NCI-H1694 (cell line): ENCODE results near the gene NIPAL4.
"Not testable (repeated sequence)": the region's sequence is repeated elsewhere in the genome, so short reads cannot be mapped to it uniquely, and the experiment has no call there.

ENCODE experiments used
- DNase-seq: peaks from one replicate; lab custom pipeline; 2025; lab: John Stamatoyannopoulos, UW

Gene NIPAL4

GRCh38 chr5:157463621-157464518 is 3.9 kb downstream of the NIPAL4 start:
- DNase-seq, result no peak

- no peak for DNase-seq
These were observed 4.6 kb downstream of the NIPAL4 start for GRCh38 chr5:157464519-157465171.

GRCh38 chr5:157468293-157468965 is 8.4 kb downstream of the NIPAL4 start:
- no peak for DNase-seq

GRCh38 chr5:157469073-157469472 is 9.1 kb downstream of the NIPAL4 start:
- DNase-seq, result no peak

- no peak for DNase-seq
These were observed 9.7 kb downstream of the NIPAL4 start for GRCh38 chr5:157469687-157470086.

GRCh38 chr5:157470631-157471030 is 10.6 kb downstream of the NIPAL4 start:
- DNase-seq, result no peak

GRCh38 chr5:157471709-157472108 is 11.7 kb downstream of the NIPAL4 start:
- DNase-seq, result no peak

GRCh38 chr5:157473383-157474320 is 13.6 kb downstream of the NIPAL4 start:
- DNase-seq, result no peak

- no peak for DNase-seq
These were observed 15.4 kb downstream of the NIPAL4 start for GRCh38 chr5:157475432-157475831.

- peak; percentile 74 for DNase-seq
These were observed 16.8 kb downstream of the NIPAL4 start for GRCh38 chr5:157476702-157477408.

- DNase-seq, result no peak
These were observed 17.9 kb downstream of the NIPAL4 start for GRCh38 chr5:157477814-157478494.

GRCh38 chr5:157478726-157479125 is 18.7 kb downstream of the NIPAL4 start:
- DNase-seq, result no peak

GRCh38 chr5:157479166-157479565 is 19.2 kb downstream of the NIPAL4 start:
- no peak for DNase-seq

GRCh38 chr5:157479612-157480510 is 19.8 kb downstream of the NIPAL4 start:
- DNase-seq, result no peak

- no peak for DNase-seq
These were observed 21.3 kb downstream of the NIPAL4 start for GRCh38 chr5:157481265-157481664.

GRCh38 chr5:157481666-157482065 is 21.7 kb downstream of the NIPAL4 start:
- no peak for DNase-seq

- not testable (repeated sequence) for DNase-seq
These were observed 22.7 kb downstream of the NIPAL4 start for GRCh38 chr5:157482702-157483101.

GRCh38 chr5:157484768-157485167 is 24.8 kb downstream of the NIPAL4 start:
- DNase-seq, result peak; percentile 50

GRCh38 chr5:157485340-157485739 is 25.3 kb downstream of the NIPAL4 start:
- no peak for DNase-seq
